ENCODE measurements around the gene PHACTR3.

DNA sequence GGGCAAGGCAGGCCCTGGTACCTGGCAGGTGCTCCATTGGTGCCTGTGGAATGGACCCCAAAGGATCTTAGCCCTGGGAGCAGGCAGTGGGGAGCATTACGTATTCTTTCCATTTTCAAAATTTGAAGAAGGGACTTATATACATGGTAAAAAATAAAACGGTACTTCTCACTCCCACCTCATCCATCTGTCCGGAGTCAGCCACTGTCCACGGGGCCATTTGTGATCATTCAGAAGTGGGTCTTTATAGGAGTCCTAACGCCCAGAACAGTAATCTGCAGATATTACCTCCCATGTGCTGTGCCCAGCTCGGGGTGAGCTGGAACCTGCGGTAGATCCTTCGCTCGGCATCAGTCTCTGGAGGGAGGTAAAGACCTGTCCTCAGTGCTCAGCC, 218.7 kb downstream of the PHACTR3 start:
- no peak for TF ChIP-seq POLR2A (IDR thresholded peaks at IDR 0.05)
- TF ChIP-seq, protein P1, sequence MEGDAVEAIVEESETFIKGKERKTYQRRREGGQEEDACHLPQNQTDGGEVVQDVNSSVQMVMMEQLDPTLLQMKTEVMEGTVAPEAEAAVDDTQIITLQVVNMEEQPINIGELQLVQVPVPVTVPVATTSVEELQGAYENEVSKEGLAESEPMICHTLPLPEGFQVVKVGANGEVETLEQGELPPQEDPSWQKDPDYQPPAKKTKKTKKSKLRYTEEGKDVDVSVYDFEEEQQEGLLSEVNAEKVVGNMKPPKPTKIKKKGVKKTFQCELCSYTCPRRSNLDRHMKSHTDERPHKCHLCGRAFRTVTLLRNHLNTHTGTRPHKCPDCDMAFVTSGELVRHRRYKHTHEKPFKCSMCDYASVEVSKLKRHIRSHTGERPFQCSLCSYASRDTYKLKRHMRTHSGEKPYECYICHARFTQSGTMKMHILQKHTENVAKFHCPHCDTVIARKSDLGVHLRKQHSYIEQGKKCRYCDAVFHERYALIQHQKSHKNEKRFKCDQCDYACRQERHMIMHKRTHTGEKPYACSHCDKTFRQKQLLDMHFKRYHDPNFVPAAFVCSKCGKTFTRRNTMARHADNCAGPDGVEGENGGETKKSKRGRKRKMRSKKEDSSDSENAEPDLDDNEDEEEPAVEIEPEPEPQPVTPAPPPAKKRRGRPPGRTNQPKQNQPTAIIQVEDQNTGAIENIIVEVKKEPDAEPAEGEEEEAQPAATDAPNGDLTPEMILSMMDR (IDR thresholded peaks at IDR 0.05), result no peak
- TF ChIP-seq POLR2AphosphoS5 (IDR thresholded peaks at IDR 0.05), result no peak

All from suprapubic skin (tissue), 4 donors.